HG03575 (cell line): ENCODE measurements around the gene VCX.
"Not testable (repeated sequence)": the region's sequence is repeated elsewhere in the genome, so short reads cannot be mapped to it uniquely, and the experiment has no call there.

Experiments
- ATAC-seq: cut with Tn5 transposase; IDR thresholded peaks from one replicate; pipeline ENCODE4 v1.9.1; 2021; ENCODE audit not compliant: unreplicated experiment, insufficient number of reproducible peaks, low FRiP score; ENCODE audit errors: extremely low read depth

The VCX gene

GRCh38 chrX:7842871-7843270 is at the start of gene VCX:
VCX (plus strand) TSS chrX:7843171; CDS start chrX:7843204, 33 bp downstream.
- ATAC-seq = not testable (repeated sequence)

GRCh38 chrX:7798327-7798726 is 44.6 kb upstream of the VCX start:
- ATAC-seq = no peak

DNA sequence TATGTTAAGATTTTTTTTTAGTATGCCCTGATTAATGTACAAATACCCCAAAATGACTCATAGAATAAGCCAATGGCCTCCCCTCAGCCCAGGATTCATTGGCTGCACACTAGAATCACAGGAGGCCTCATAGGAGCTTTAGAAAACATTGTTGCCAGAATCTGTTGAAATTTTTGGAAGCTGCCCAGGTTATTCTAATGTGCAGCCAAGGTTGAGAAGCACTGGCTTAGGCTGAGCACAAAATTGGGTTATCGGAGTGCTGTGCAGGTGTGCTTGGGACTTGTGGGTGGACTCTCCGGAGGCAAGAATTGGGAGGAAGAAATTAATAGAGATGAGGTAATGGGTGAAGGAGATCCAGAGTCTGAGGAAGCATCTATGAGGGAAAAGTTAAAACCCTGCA is 41.3 kb upstream of the VCX start:
- ATAC-seq = no peak

DNA sequence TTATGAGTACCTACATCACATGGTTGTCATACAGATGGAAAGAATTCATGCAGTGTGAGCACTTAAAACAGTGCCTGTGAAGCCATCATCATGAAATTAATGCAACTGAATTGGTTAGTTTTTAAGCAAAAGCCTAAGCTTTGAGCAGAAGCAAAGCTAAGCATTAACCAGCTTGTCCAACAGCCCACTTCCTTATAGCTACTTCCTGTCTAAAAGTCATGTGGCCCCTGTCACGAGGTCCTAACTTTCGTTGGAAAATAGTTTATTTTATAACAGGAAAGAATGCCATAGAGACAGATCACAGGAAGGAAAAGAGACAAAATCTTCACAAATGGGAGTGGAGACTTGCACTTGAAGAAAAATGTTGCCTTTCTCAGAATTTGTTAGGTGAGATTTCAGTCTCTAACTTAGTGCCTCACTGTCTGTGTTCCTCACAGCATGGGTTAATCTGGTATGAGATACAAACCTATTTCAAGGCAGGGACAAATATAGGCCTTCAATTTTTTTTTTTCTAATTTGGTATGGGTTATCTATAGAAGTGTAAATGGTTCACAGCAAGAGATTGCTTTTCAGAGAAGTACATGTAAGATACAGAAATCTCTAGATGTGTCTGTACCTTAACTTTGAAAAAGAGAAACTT is 27.7 kb upstream of the VCX start:
- no peak for ATAC-seq

GRCh38 chrX:7828594-7828993 is 14.4 kb upstream of the VCX start:
- no peak for ATAC-seq

- no peak for ATAC-seq
Measured at GRCh38 chrX:7841084-7841805, 1.7 kb upstream of the VCX start.

DNA sequence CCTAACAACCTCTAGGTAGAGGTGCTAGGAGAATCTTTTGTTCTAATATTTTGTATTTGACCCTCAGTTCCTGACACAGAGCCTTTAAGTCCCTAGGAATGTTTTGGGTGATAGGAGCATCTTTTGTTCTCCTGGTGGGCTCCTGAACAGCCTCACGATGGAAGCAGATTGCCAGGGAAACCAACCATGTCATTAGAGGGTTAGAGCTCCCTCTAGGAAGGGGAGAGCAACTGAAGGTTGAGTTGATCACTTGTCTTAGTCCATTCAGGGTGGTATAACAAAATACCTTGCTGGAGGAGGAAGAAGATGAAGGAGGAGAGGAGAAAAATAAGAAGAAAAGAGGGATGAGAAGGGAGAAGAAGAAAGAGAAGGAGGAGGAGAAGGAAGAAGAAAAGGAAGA is 9.2 kb downstream of the VCX start:
- ATAC-seq = no peak

GRCh38 chrX:7872042-7872441 is 29.1 kb downstream of the VCX start:
- ATAC-seq = no peak

GRCh38 chrX:7876957-7877356 is 34.0 kb downstream of the VCX start:
- no peak for ATAC-seq

DNA sequence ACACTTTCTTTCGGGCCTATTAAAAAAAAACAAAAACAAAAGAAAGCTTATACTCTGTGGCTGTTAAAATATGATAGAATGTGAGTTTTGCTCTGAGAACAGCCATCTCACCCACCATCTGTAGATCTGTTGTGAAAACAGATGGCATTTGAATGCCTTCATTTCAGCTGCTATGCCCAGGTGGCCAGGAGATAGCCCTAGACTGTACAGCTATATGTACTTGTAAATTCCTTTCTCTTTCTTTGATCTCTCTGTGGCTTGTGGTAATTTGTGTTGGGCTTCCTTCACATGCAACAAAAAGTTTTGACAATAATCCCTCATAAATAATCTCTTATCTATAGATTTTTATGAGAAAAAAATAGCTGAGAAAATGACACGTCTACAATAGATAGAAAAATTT is 46.2 kb downstream of the VCX start:
- no peak for ATAC-seq

- no peak for ATAC-seq
Measured at GRCh38 chrX:7889680-7890079, 46.7 kb downstream of the VCX start.

GRCh38 chrX:7891928-7892327 is 49.0 kb downstream of the VCX start:
- no peak for ATAC-seq
